SU-DHL-6 (cell line): Measurements from ENCODE around the gene NUDCD2.

Source experiments
- CTCF ChIP-seq: fragments of 200-600 bp; sonication (generic); IDR thresholded peaks from one replicate; pipeline ENCODE4 v1.5.1; 2017; ENCODE audit warnings: antibody characterized with exemption, mild to moderate bottlenecking, low read length, moderate library complexity; ENCODE audit not compliant: insufficient read depth, poor library complexity, severe bottlenecking
- EZH2phosphoT487 ChIP-seq: fragments of 200-600 bp; sonication (generic), shearing (Covaris generic); conservative IDR thresholded peaks from 2 replicates; pipeline ENCODE4 v1.6.1; 2018; ENCODE audit warnings: mild to moderate bottlenecking, antibody characterized with exemption, low read length, moderate library complexity, mixed read lengths

GRCh38 chr5:163463063-163463435 is 3.1 kb upstream of the NUDCD2 start:
- TF ChIP-seq CTCF (no peak), EZH2phosphoT487 (no peak)
